Stimulated activated CD4-positive, alpha-beta T cell treated with anti-CD3 and anti-CD28 coated beads, Interleukin-2, amount 100 ng/mL, for 48 hours (primary cell): ENCODE data around the gene DCLK3.

Experiments used
- DNase-seq, 2 donors: peaks; one replicate each; pipeline ENCODE4 v3.0.0-alpha.2; 2020

Gene DCLK3

DNA sequence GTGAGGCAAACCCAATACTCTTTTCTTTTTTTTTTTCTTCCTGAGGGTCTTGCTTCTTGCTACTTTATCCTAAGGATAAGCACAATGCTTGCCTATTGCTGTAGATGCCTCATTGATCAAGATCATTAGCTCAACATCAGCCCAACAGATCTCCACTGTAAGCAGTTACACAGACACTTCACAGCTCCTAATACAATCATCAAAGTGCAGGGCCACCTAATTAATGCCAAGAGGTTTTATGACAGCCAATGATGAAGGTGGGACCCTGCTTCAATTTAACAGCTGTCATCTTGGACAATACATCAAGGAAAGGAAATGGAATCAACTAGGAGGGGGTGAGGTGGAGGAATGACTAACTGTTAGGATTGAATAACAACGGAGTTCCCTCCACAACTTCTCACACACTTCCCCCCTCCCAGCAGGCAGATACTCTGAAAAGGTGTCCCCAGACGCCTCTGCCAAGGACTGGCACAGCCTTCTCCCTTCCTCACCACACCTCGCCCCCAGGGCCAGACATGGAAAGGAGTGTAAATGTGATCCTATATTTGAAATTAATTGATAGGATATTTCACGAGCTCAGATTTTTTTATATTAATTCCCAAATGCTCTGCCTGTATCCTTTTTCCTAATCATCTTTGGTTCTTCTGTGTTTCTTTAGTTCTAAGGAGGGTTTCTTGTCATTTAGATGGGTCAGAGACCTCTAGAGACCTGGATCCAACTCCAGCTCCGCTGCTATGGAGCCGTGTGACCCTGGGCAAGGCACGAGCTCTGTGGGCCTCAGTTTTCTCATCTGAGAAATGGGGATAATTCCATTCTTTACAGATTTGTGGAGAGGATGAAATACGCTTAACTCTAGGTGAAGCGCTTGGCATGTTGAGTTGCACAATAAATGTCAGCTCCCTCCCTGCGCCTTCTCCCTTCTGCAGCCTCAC is 1.2 kb downstream of the DCLK3 start:
- DNase-seq: no peak

DNA sequence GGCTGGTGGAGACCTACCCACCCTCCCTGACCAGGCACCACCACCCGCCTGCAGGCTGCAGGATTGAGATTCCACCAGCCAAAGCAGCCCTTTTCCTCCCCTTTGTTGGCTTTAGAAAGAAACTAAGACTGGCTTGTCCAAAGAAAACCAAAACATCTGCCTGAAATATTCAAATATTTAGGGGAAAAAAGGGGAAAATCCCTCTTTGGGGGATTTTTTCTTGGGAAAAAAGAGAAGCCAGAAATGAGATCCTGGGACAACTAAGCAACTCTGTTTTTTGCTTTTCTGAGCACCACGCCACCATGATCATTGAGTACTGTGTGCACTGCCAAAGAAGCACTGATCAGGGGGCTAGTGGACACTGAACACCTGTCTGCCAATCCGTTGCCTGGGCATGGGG is 2.6 kb downstream of the DCLK3 start:
- no peak for DNase-seq

DNA sequence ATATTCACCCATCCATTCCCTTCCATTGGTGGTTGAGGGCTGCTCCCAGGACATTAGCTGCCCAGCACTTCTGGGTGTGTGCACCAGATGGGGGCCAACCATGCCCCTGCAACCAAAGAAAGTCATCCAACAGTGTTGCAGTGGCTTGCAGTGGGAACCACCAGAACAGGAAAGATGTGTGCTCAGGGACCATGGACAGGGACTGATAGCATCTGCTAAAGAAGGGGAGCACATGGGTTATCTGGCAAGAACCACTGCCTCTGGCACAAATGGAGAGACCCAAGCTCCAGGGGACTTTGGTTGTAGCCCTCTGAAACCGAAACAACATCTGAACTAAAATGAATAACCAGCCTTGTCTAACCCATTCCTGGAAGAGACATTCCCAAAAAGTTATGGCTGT is 8.1 kb downstream of the DCLK3 start:
- DNase-seq: no peak

DNA sequence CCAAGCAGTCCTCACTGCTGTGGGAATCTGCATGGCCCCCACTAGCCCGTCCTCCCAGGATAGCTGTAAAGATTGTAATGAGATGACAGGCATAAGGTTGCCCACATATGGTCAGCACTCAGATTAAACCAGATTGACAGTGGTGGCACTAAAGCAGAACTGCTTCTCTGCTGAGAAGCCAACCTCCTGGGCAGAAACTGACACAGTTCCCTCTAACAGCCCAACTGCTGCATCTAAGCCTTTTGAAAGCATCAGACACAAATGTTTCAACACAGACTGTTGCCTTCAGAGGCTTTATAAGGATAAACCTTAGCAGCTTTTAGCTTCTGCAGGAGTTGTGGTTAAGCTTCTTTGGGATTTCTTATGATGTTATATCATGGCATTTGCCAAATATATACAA is 13.0 kb downstream of the DCLK3 start:
- no peak for DNase-seq

DNA sequence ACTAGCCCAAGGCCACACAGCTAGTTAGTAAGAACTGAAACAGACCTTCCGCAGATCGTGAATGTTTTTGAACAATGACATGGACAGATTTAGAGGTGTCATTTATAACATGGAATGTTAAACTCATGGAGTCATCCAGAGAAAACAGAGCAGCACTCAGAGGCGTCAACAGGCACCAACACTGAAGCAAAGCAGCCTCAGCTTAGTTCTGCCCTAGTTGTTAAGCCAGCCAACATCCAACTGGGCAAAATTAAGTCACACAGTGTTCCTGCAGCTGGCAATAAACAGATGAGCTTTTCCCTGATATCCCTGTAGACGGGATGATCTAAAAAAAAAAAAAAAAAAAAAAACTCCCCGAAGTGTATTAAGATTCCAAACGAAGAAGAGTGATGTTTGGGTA is 13.6 kb downstream of the DCLK3 start:
- no peak for DNase-seq

DNA sequence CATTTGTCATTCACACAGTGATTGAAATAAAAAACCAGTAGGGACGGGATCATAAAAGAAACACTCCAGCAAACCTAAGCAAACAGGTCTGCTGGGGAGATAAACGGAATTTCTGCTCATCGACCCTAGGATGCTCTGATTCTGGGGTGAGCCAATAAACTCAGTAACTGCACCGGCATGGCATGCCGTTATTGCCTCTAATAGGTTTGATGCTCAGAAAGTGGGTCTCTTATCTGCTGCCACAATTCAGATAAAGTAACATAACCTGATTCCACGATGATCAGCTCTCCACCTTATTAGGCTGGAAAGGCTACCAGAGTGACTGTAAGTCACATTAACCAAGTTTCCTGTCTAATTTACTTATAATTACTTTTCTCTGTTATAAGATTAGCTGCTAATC is 19.6 kb downstream of the DCLK3 start:
- DNase-seq: no peak

DNA sequence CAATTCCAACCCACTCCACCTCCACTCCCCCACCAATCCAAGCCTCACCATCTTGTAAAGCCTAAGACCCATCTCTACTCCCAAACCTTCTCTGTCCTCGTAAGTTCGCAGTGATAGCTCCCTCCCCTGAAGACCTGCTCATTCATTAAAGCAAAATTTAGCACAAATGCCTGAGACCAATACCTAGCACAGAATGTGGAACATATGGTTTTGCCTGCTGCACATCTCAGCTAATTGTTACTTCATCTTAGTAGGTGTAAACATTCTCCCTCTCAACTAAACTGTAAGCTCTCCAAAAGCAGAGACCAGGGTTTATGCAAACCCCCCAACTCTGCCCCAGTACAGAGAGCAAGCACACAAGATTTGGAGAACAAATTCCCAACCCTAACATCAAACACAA is 20.5 kb downstream of the DCLK3 start:
- DNase-seq: no peak

DNA sequence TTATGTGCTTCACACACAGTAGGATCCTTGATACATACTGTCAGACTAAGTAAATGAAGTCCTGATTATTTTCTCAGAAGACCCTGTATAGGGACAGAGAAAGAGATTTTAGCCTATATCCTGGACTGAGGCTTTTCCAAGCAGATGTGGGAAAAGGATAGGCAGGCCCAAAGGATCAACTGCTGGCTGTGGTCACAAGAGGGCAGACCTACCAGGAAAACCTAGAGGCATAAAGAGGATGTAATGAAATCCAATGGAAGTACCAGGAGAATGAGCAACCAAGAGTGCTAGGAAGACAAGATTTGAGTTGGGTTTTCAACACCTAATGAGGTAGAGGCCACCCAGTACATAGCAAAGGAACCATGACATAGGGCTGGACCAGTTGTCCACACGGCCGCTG is 23.1 kb downstream of the DCLK3 start:
- DNase-seq: no peak

DNA sequence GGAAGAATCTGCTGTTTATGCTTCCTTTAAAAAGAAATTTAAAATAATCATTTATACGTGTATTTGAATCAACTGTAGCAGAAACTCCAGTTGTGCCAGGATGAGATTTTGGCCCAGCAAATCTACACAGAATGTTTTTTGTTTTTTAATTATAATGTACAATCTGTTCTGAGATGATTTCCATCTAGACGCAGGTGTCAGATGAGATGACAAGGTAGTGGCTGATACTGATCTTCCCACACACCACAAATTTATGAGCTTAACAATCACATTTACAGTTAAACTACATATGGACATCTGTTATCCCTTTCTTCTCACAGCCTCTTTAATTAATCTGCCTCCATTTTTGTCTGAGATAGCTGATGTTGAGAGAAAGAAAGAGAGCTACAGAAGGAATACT is 23.6 kb downstream of the DCLK3 start:
- no peak for DNase-seq

DNA sequence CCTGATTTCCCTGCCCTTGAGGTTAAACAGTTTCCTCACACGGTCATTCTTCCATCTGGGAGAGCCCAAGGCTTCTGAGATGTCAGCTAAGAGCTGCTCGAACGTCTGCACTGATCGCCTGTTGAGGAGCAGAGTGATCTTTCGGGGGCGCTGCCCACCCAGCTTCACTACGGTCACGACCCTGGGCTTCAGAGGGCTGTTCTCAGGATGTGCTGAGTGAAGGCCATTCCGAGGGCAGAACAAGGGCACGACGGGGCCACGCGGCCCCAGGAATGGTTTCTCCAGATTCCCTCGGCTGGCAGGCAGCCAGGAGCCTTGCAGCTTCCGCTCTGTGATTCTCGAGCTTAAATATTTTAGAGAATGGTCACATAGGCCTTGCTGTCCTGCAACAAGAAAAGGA is 25.7 kb downstream of the DCLK3 start:
- DNase-seq: no peak

DNA sequence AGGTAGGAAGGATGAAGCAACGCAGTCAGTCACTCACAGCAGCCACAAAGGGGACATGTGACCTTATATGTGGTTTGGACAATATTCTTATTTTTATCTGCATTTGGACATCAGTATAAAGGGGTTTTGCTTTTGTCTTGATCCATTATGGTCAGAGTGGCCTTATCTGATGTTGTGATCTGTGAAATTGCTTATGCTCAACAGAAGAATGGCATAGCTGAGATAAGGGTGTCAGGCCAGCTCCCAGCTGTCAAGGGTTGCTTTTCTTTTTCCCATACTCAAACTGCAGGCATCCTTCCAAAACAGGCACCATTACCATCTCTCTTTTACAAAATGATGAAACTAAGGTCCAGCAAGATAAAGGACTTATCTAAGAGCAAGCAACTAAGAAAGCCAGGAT is 28.1 kb downstream of the DCLK3 start:
- no peak for DNase-seq

DNA sequence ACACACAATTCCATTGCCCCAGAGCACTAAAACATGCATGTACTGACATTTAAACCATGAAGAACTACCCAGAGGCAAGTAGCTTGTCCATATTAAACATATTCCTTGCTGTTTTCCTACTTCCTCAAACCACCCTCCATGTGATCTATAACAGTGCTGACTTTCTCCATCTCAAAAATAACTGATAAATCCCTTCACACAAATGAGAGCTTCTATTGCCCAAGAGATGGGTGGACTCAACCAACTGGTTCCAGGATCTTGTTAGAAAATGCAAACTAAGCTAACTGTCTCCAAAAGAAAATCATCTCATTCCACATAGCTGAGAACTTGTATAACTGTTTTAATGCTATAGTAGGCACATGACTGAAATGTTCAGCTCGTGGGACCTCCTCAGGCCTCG is 29.6 kb downstream of the DCLK3 start:
- DNase-seq: no peak

DNA sequence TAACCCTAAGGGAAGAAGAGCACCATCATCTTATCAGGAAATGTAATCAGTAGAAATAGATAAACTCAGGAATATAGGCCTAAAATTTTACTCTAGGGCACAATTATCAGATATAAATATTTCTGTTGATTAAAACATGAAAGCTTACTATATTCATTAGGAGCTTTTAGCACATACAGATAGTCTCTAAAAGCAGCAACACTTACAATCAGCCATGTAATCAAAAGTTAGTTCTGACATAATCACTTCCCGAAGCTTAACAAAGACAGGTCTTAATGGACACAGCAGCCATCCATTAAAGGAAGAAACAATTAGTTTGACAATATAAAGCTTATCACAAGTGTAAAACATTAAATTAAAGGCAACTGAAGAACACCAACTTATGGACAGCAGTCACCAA is 30.6 kb downstream of the DCLK3 start:
- no peak for DNase-seq

DNA sequence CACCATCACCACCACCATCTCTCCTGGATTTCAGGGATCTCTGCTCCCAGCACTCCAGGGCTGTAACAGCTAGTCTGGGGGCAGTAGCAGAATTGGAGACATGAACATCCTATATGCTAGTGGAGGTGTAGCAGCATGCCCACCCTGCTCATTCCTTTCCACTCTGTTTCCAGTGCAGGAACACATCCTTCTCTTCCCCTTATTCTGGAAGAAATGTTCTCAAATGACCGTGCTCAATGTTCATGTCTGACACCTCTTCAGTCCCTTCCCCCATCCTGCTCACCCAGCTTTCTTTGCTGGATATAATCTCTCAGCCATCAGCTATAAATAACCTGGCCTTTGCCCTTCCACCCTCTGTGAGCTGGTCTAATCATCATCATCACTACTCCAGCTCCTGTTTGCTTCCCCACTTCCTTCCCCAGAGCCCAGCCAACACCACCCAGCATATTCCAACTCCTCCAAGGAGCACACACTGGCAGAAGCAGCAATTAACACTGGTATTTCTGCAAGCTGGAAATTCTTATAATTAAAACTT is 31.1 kb downstream of the DCLK3 start:
- no peak for DNase-seq

DNA sequence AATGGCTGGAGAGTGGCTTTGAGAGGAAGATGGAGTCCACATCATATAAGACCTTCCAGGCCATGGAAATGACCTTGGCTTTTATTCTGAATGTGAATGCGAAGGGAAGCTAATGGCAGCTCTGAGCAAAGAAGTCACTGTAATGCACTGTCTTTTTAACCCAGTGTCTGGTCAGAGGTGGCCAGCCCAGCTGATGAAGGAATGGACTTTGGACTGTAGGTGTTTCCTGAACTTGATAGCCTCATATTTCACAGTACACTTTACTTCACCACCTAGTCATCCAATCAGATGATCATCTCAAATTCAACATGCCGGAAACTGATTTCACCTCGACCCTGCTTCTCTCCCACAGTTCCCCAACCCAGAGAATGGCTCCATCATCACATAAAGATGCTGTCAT is 33.4 kb downstream of the DCLK3 start:
- no peak for DNase-seq

DNA sequence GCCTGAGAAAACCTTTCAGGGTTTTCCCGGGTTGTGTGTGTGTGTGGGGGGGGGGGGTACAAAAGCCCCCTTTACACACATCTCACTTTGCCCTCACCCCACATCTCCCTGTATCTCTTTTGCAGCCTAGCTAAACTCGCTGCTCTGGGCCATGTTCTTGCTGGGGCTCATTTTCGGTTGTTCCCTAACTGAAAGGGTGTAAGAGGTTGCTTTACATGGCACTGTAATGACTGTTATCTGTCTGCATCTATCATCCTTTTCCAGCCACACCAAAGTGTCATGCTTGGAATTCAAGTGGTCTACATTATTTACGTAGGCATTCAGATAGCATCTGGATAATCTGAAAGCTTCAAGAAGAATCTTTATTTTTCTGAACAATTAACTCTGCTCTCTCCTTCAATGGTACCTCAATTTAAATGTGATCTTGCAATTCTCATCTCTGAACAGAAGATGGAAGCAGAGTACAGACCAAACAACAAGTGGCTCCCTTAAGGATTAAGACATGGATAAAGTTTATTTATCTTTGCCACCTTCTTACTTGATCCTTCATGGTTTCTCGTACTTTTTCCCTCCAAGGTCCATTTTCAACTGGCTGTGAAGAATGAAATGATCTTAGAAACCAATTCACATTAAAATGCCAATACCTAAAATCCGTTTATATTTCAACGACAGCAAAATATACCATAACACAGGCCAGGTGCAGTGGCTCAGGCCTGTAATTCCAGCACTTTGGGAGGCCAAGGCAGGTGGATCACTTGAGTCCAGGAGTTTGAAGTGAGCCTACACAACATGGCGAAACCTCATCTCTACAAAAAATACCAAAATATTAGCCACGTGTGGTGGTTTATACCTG is 34.9 kb downstream of the DCLK3 start:
- DNase-seq: no peak

DNA sequence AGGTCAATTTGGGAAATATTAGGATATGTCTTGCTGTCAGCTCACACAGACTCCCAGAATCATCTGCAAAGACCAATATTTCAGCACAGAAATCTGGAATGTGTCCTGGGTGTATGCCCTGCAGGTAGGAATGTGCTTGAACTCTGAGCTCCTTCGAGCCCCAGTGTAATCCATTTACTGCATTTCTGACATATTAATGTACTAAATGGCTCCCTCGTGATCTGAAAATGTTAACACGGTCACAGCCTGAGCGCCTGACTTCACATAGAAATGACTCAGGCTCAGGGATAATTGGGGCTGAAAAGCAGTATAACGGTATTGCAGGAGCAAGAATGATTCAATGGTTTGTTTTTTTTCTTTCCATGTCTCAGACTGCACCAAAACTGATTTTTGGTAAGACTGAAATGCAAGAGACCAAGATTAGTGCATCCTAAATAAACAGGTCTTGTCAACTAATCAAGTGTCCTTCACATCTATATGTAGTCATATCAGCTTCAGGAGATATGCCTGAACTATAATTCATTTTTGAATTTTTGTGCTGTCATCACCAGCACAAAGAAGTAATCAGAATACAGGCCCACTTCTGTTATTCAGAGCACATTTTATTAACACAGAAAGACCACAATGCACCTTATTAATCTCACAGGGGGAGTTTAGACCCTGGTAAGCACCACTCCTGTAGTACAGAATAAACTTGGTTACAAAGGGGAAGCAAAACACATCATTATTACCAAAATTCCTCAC is 49.8 kb downstream of the DCLK3 start:
- no peak for DNase-seq

DNA sequence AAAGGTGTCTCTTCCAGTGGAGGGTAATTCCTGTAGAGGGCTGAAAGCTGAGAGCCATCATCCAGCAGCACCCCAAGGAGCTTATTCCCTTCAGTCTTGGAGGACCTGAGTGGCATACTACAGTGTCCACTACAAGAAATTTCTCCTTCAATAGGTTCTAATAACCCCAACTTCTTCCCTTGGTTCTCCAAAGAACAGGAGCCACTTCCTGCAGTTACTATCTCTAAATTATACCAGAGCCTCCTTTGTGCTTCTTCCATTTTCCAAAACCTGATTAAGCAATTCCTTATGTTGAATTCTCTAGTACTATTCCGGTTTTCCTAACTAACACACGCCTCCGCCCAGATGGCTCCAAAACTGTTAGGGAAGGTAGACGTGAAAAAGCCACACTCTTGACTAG is 50.4 kb downstream of the DCLK3 start:
- no peak for DNase-seq

DNA sequence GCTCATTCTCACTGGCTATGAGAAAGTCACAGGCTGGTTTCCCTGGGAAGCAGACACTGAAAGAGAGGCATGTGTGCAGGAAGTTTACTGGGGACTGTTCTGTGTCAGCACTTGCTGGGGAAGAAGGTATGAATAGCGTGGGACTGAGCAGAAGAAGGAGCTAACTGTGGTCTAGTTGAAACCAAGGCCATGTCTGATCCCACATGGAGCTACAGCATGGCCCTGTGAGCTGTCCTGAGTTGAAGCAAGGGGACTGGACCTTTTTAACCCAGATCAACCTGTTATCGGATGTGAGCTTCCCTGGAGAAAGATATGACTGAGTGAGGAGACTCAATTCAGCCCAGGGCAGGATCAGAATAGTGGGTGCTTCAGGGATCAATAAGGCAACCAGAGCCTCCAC is 53.7 kb downstream of the DCLK3 start:
- no peak for DNase-seq

DNA sequence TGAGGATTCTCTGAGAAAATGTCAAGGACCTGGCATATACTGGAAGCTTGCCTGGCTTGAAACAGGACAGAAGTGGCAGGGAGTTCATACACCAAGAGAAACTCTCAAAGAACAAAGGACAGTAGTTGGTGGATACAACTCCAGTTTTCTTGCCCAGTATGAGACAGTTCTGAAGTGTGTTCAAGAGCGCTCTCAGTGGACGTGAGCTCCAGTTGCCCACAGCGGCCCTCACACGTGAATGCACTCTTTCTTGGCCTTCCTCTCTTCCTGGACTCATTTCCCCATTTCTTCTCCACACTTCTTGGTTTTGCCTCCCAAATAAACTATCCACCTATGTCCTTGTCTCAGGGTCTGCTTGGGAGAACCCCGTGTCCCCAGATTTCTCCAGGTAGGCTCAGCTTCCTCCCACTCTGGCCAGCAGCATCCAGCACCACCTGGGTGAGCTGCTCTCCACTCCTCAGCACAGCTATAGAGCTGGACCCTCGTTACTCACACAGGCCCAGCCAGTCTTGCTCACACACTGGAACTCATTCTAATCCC is 54.5 kb downstream of the DCLK3 start:
- DNase-seq: no peak

DNA sequence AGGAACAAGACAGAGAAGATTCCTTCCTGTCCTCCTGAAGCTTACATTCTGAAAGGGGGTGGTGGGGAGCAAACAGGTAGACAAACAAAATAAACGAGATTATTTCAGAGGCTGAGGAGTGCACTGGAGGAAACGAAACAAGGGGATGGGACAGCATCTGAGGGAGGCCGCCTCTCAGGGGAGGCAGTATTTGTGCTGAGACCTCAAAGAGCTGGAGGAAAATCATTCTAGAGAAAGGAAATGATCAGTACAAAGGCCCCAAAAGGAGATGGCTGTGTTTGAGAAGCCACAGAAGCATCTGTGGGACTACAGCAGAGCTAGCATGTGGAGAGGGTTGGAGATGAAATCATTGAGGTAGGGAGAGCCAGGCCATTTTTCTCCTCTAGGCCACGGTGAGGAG is 55.1 kb downstream of the DCLK3 start:
- DNase-seq: no peak

DNA sequence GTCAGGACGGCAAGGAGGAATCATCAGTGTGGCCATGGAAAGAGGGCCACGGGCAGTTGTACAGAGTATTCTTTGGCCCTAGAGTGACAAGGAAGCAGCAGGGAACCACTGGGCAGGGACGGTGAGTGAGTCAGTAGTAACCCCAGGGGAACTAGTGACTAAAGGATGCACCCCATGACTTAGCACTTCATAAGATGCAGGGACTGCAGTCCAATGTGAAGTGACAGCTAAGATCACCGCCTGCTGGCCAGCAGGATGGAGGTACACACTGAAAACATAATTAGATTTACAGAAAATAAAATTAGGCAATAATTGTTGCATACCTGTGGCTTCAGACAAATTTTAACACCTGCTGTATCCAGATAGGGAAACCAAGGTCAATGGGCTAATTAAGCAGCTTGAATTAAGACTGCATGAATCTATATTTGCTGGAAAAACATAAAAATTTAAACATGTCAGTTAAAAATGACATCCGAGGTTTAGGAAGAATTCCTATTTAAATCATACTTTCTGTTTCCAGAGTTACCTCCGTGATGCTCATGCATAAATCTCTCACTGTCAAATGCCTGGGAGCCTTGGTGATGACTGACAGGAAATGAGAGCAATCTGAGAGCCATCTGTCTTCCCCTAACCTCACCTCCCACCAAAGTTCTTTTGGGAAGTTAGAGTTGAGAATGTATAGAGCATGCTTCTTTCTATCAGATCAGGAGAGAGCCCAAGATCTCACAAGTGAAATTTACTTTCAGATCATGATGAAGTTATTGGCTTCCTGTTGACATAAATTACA is 56.5 kb downstream of the DCLK3 start:
- DNase-seq: no peak
